Femur (tissue), 1 donor: ENCODE data around the gene GAGE12D.
"Not testable (repeated sequence)": the region's sequence is repeated elsewhere in the genome, so short reads cannot be mapped to it uniquely, and the experiment has no call there.

Source experiments
- DNase-seq: peaks from one replicate; pipeline ENCODE4 v3.0.0-alpha.2; 2017

The GAGE12D gene, protein sequence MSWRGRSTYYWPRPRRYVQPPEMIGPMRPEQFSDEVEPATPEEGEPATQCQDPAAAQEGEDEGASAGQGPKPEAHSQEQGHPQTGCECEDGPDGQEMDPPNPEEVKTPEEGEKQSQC

DNA sequence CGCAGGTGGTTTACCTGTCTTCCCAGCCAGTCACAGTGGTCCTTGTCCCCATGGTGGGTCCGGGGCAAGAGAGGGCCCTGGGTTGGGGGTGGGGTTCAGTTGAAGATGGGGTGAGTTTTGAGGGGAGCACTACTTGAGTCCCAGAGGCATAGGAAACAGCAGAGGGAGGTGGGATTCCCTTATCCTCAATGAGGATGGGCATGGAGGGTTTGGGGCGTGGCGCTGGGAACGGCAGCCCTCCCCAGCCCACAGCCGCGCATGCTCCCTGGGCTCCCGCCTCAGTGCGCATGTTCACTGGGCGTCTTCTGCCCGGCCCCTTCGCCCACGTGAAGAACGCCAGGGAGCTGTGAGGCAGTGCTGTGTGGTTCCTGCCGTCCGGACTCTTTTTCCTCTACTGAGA lies at the start of gene GAGE12D:
Gene GAGE12D (plus strand): TSS at position 301 of the 400 bp plus-strand sequence. CDS start 1,155 bp downstream, outside the sequence.
- not testable (repeated sequence) for DNase-seq

DNA sequence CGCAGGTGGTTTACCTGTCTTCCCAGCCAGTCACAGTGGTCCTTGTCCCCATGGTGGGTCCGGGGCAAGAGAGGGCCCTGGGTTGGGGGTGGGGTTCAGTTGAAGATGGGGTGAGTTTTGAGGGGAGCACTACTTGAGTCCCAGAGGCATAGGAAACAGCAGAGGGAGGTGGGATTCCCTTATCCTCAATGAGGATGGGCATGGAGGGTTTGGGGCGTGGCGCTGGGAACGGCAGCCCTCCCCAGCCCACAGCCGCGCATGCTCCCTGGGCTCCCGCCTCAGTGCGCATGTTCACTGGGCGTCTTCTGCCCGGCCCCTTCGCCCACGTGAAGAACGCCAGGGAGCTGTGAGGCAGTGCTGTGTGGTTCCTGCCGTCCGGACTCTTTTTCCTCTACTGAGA lies 9.7 kb upstream of the GAGE12D start, which contains the start of gene GAGE12C:
Gene GAGE12C (plus strand): TSS at position 301 of the 400 bp plus-strand sequence. CDS start 1,155 bp downstream, outside the sequence.
- not testable (repeated sequence) for DNase-seq

DNA sequence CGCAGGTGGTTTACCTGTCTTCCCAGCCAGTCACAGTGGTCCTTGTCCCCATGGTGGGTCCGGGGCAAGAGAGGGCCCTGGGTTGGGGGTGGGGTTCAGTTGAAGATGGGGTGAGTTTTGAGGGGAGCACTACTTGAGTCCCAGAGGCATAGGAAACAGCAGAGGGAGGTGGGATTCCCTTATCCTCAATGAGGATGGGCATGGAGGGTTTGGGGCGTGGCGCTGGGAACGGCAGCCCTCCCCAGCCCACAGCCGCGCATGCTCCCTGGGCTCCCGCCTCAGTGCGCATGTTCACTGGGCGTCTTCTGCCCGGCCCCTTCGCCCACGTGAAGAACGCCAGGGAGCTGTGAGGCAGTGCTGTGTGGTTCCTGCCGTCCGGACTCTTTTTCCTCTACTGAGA lies 9.5 kb downstream of the GAGE12D start, which contains the start of gene GAGE12E:
Gene GAGE12E (plus strand): TSS at position 301 of the 400 bp plus-strand sequence. CDS start 1,155 bp downstream, outside the sequence.
- DNase-seq, result not testable (repeated sequence)

DNA sequence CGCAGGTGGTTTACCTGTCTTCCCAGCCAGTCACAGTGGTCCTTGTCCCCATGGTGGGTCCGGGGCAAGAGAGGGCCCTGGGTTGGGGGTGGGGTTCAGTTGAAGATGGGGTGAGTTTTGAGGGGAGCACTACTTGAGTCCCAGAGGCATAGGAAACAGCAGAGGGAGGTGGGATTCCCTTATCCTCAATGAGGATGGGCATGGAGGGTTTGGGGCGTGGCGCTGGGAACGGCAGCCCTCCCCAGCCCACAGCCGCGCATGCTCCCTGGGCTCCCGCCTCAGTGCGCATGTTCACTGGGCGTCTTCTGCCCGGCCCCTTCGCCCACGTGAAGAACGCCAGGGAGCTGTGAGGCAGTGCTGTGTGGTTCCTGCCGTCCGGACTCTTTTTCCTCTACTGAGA lies 19.0 kb downstream of the GAGE12D start, which contains the start of gene GAGE12F:
Gene GAGE12F (plus strand): TSS at position 301 of the 400 bp plus-strand sequence. CDS start 1,155 bp downstream, outside the sequence.
- not testable (repeated sequence) for DNase-seq

DNA sequence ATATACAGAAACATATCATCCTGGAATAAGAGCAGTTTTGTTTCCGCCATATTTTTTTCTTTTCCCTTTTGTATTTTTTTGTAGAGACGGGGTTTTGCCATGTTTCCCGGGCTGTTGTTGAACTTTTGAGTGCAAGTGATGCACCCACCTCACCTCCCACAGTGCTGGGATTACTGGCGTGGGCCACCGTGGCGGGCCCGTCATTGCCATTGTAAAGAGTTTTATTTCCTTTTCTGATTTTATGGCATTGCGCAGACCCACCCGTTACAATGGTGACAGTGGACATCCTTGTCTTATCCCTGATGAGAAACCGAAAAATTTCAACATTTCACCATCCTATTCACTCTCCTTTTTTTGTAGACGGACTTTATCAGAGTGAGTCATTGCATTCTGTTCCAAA lies 27.2 kb downstream of the GAGE12D start:
- not testable (repeated sequence) for DNase-seq

DNA sequence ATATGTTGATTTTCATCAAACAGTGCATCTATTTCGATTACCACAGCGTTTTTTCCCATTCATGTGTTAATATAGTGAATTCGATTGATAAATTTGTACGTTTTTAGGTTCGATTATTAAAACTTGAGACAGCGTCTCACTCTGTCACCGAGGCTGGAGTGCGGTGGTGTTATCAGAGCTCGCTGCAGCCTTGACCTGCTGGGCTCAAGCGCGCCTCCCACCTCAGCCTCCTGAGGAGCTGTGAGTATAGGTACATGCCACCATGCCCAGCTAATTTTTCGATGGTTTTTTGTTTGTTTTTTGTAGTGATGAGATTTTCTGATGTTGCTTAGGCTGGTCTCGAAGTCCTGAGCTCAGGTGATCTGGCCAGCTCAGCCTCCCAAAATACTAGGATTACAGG lies 27.6 kb downstream of the GAGE12D start:
- not testable (repeated sequence) for DNase-seq

DNA sequence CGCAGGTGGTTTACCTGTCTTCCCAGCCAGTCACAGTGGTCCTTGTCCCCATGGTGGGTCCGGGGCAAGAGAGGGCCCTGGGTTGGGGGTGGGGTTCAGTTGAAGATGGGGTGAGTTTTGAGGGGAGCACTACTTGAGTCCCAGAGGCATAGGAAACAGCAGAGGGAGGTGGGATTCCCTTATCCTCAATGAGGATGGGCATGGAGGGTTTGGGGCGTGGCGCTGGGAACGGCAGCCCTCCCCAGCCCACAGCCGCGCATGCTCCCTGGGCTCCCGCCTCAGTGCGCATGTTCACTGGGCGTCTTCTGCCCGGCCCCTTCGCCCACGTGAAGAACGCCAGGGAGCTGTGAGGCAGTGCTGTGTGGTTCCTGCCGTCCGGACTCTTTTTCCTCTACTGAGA lies 28.6 kb downstream of the GAGE12D start, which contains the start of gene GAGE12G:
Gene GAGE12G (plus strand): TSS at position 301 of the 400 bp plus-strand sequence. CDS start 1,155 bp downstream, outside the sequence.
- not testable (repeated sequence) for DNase-seq

DNA sequence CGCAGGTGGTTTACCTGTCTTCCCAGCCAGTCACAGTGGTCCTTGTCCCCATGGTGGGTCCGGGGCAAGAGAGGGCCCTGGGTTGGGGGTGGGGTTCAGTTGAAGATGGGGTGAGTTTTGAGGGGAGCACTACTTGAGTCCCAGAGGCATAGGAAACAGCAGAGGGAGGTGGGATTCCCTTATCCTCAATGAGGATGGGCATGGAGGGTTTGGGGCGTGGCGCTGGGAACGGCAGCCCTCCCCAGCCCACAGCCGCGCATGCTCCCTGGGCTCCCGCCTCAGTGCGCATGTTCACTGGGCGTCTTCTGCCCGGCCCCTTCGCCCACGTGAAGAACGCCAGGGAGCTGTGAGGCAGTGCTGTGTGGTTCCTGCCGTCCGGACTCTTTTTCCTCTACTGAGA lies 38.1 kb downstream of the GAGE12D start, which contains the start of gene GAGE12H:
Gene GAGE12H (plus strand): TSS at position 301 of the 400 bp plus-strand sequence. CDS start 1,155 bp downstream, outside the sequence.
- DNase-seq, result not testable (repeated sequence)

DNA sequence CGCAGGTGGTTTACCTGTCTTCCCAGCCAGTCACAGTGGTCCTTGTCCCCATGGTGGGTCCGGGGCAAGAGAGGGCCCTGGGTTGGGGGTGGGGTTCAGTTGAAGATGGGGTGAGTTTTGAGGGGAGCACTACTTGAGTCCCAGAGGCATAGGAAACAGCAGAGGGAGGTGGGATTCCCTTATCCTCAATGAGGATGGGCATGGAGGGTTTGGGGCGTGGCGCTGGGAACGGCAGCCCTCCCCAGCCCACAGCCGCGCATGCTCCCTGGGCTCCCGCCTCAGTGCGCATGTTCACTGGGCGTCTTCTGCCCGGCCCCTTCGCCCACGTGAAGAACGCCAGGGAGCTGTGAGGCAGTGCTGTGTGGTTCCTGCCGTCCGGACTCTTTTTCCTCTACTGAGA lies 47.7 kb downstream of the GAGE12D start, which contains the start of gene GAGE2A:
Gene GAGE2A (plus strand): TSS at position 301 of the 400 bp plus-strand sequence. CDS start 1,155 bp downstream, outside the sequence.
- not testable (repeated sequence) for DNase-seq

DNA sequence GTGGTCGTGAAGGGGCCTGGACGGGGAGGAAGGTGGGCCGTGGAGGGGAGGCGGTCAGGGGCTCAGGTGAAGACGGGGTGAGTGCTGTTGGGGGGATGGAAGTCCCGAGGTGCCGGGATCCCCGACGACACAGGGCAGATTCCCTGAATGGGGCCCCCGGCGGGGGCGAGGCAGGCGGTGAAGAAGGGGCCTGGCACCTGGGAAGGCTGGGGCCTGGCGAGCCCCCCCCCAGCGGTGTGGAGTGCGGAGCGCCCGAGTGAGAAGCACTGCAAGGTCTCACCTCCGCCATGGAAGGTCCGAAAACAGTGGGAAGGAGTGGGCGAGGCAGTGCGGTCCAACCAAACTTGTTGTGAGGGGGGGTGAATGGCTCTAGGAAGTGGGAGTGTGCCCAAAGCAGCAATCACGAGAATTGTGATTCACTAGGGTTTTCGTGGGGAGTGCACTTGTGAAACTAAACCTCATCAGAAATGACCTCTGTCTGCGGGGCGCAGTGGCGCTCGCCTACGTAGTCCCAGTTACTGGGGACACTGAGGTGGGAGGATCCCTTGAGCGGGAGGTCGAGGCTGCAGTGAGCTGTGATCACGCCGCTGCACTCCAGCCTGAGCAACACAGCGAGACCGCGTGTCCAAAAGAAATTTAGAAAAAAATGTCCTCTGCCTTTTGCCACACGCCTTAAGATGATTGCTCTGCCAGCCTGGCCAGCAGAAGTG lies 48.4 kb downstream of the GAGE12D start:
- DNase-seq, result not testable (repeated sequence)

DNA sequence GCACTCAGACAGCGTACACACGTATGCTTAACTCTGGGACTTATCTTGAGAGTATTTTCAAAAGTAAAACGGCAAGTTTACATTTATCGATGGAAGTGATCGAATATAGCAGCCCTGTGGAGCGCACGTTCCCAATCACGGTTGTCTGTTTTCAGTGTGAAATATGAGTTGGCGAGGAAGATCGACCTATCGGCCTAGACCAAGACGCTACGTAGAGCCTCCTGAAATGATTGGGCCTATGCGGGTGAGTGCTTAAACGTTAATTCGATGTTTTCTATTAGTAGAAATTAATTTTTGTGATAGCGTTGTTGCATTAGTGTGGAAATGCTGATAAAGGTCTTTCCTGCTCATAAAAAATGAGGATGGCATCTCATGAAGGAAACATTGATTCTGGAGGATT lies 49.0 kb downstream of the GAGE12D start:
- DNase-seq, result not testable (repeated sequence)
